Esophagus squamous epithelium (tissue), 5 donors: Measurements from ENCODE around the gene INSRR. TPM values are rescaled to one million over a fixed set of nuclear protein-coding genes. Genes with fewer than 3 reads are reported as not detected.

Experiments used
- DNase-seq: peaks from one replicate; lab custom pipeline; 2025; lab: John Stamatoyannopoulos, UW
- H3K27ac ChIP-seq, 4 donors: fragments of 200-600 bp; sonication (generic); one replicate each; pipeline ENCODE4 v1.5.1; 2016 to 2019; ENCODE audit warnings: mild to moderate bottlenecking in 1 of 4
- H3K27me3 ChIP-seq, 4 donors: fragments of 200-600 bp; sonication (generic); 1 replicate in 3 of 4; 2 replicates in 1 of 4; pipeline versions ENCODE4 v1.5.1 to v1.6.0; 2017 to 2021; ENCODE audit warnings: antibody characterized with exemption in 1 of 4
- H3K36me3 ChIP-seq, 3 donors: fragments of 200-600 bp; sonication (generic); one replicate each; pipeline ENCODE4 v1.5.1; 2016 to 2019
- H3K4me1 ChIP-seq, 3 donors: fragments of 200-600 bp; sonication (generic); one replicate each; pipeline ENCODE4 v1.5.1; 2017 to 2019
- H3K4me3 ChIP-seq, 4 donors: fragments of 200-600 bp; sonication (generic); 1 replicate in 3 of 4; 2 replicates in 1 of 4; pipeline ENCODE4 v1.5.1; 2016 to 2019; ENCODE audit warnings: mild to moderate bottlenecking in 2 of 4, moderate library complexity in 1 of 4
- H3K9me3 ChIP-seq, 3 donors: fragments of 200-600 bp; sonication (generic); one replicate each; pipeline ENCODE4 v1.5.1; 2016 to 2019
- CTCF ChIP-seq, 6 experiments: fragments of 450-650 bp in 4 of 6; fragments of 200-600 bp in 2 of 6; sonication (generic) in 2 of 6; IDR thresholded peaks; one replicate each; pipeline ENCODE4 v1.5.1; 2016 to 2019; ENCODE audit warnings: antibody characterized with exemption in 6 of 6, mild to moderate bottlenecking in 4 of 6, moderate library complexity in 4 of 6
- POLR2A ChIP-seq, 4 donors: fragments of 450-650 bp; IDR thresholded peaks; one replicate each; pipeline ENCODE4 v1.6.1; 2017; ENCODE audit warnings: antibody characterized with exemption in 4 of 4, mild to moderate bottlenecking in 4 of 4, moderate library complexity in 3 of 4
- WGBS, 2 donors: methylation state at CpG; one replicate each; pipeline ENCODE4 v1.1.5; 2018; 5-methylcytosine and 5-hydroxymethylcytosine counted together
- intact Hi-C: fragments of 100-400 bp; cut with DNase I; formaldehyde crosslinking; loops from one replicate; pipeline ENCODE4 v1.15.0; 2022
- total RNA-seq, 4 donors: library from RNA; depleted of rRNA; stranded (reverse); fragments of >200 nt; gene quantifications; one replicate each; pipeline ENCODE4 v1.1.0, GENCODE V29; 2016
- donor health status: DM: yes; HTN: yes; CAD: no.

INSRR gene
- total RNA-seq, 4 donors from 2014 or later = not detected

- peaks cover 10 to 68% (median 27%) of the 10 kb centered on the region in 3 donors for H3K4me1 ChIP-seq
- H3K9me3 ChIP-seq = no peaks in the 10 kb centered on the region
- intact Hi-C loops = no loop called here
- peaks cover 0 to 53% (median 0%) of the 10 kb centered on the region in 4 donors for H3K27me3 ChIP-seq
- TF ChIP-seq CTCF (IDR thresholded peaks at IDR 0.05) = no peak
- TF ChIP-seq POLR2A (IDR thresholded peaks at IDR 0.05) = no peak
- peaks cover 0 to 30% (median 3%) of the 10 kb centered on the region in 3 donors for H3K36me3 ChIP-seq
- H3K4me3 ChIP-seq = no peak overlapping the region
- no peak overlapping the region for H3K27ac ChIP-seq
- WGBS, 2 donors = 75 to 83% methylated on average over 11 to 12 of the region's 19 CpGs
- no peak for DNase-seq
These were observed 45.5 kb upstream of the INSRR start for GRCh38 chr1:156904187-156904959.

- intact Hi-C loops = no loop called here
- Histone ChIP-seq H3K36me3 (peaks cover 0 to 26% (median 3%) of the 10 kb centered on the region in 3 donors), H3K9me3 (no peaks in the 10 kb centered on the region), H3K27ac (peak overlapping the region in 1 of 4 donors; percentile 28), H3K27me3 (peaks cover 0 to 48% (median 0%) of the 10 kb centered on the region in 4 donors), H3K4me1 (peaks cover 14 to 71% (median 28%) of the 10 kb centered on the region in 3 donors), H3K4me3 (no peak overlapping the region)
- TF ChIP-seq POLR2A (IDR thresholded peaks at IDR 0.05) (no peak), CTCF (IDR thresholded peaks at IDR 0.05) (no peak)
- WGBS, 2 donors = 71 to 79% methylated on average over 10 of the region's 15 CpGs
- DNase-seq = no peak
These were observed 44.6 kb upstream of the INSRR start for GRCh38 chr1:156903328-156904091.

- Histone ChIP-seq H3K36me3 (peaks cover 0 to 13% (median 3%) of the 10 kb centered on the region in 3 donors), H3K27me3 (peaks cover 0 to 35% (median 0%) of the 10 kb centered on the region in 4 donors), H3K4me1 (peaks cover 10 to 71% (median 30%) of the 10 kb centered on the region in 3 donors), H3K27ac (peak overlapping the region in 2 of 4 donors; percentile 13 to 44), H3K4me3 (no peak overlapping the region), H3K9me3 (no peaks in the 10 kb centered on the region)
- no peak for DNase-seq
- intact Hi-C loops = no loop called here
- TF ChIP-seq POLR2A (IDR thresholded peaks at IDR 0.05) (no peak), CTCF (IDR thresholded peaks at IDR 0.05) (no peak)
- 63 to 68% methylated on average over 14 to 19 of the region's 23 CpGs for WGBS, 2 donors
These were observed 43.3 kb upstream of the INSRR start for GRCh38 chr1:156901966-156902915.

GRCh38 chr1:156901590-156901900, 42.6 kb upstream of the INSRR start:
- intact Hi-C loops = no loop called here
- Histone ChIP-seq H3K27ac (peak overlapping the region in 2 of 4 donors; percentile 4 to 44), H3K27me3 (peaks cover 0 to 33% (median 0%) of the 10 kb centered on the region in 4 donors), H3K4me3 (no peak overlapping the region), H3K4me1 (peaks cover 10 to 74% (median 36%) of the 10 kb centered on the region in 3 donors), H3K36me3 (peaks cover 0 to 6% (median 0%) of the 10 kb centered on the region in 3 donors), H3K9me3 (no peaks in the 10 kb centered on the region)
- TF ChIP-seq CTCF (IDR thresholded peaks at IDR 0.05) = no peak
- no peak for TF ChIP-seq POLR2A (IDR thresholded peaks at IDR 0.05)
- DNase-seq = no peak
- WGBS, 2 donors = 73 to 90% methylated on average over 3 to 4 of the region's 4 CpGs
